MCF 10A (cell line): Measurements from ENCODE around the gene CRACDL. TPM values are rescaled to one million over a fixed set of nuclear protein-coding genes. Genes with fewer than 3 reads are reported as not detected.

Source experiments
- BruUV-seq: library from RNA; stranded (reverse); fragments of 400-500 nt; replicated peaks from 2 replicates; lab custom pipeline; 2021; lab: Mats Ljungman, UMichigan
- CTCF ChIA-PET: fragments of 300-600 bp; sonication (Branson Sonifier 250); formaldehyde crosslinking; extraction: SDS; loops from one replicate; lab custom pipeline; 2021; ENCODE audit warnings: antibody characterized with exemption, inconsistent platforms; lab: Yijun Ruan, JAX
- POLR2A ChIA-PET: fragments of 300-600, 350-650 bp; sonication (Branson Sonifier 250); formaldehyde crosslinking; extraction: SDS; loops from one replicate; lab custom pipeline; 2020; ENCODE audit warnings: antibody characterized with exemption, inconsistent platforms; lab: Yijun Ruan, JAX
- DNase-seq: peaks from one replicate; pipeline ENCODE4 v3.0.0-alpha.2; 2018; ENCODE audit not compliant: unreplicated experiment
- H3K27ac Mint-ChIP-seq: one replicate; pipeline ENCODE4 v1.8.0; 2022; ENCODE audit warnings: mild to moderate bottlenecking, low read depth, mixed read lengths; ENCODE audit not compliant: unreplicated experiment
- H3K27me3 Mint-ChIP-seq: one replicate; pipeline ENCODE4 v1.8.0; 2022; ENCODE audit warnings: mixed read lengths; ENCODE audit not compliant: insufficient read depth, unreplicated experiment
- H3K36me3 Mint-ChIP-seq: one replicate; pipeline ENCODE4 v1.8.0; 2022; ENCODE audit warnings: mild to moderate bottlenecking, moderate library complexity, mixed read lengths; ENCODE audit not compliant: insufficient read depth, unreplicated experiment
- H3K4me1 Mint-ChIP-seq: one replicate; pipeline ENCODE4 v1.8.0; 2022; ENCODE audit warnings: mixed read lengths; ENCODE audit not compliant: insufficient read depth, unreplicated experiment
- H3K4me3 Mint-ChIP-seq: one replicate; pipeline ENCODE4 v1.8.0; 2022; ENCODE audit warnings: mild to moderate bottlenecking, moderate library complexity, mixed read lengths; ENCODE audit not compliant: unreplicated experiment
- H3K9me3 Mint-ChIP-seq: one replicate; pipeline ENCODE4 v1.8.0; 2022; ENCODE audit warnings: mixed read lengths; ENCODE audit not compliant: unreplicated experiment
- CTCF ChIP-seq: fragments of 200-600 bp; IDR thresholded peaks from one replicate; pipeline ENCODE4 v1.8.0; 2022; ENCODE audit warnings: antibody characterized with exemption, mild to moderate bottlenecking; ENCODE audit not compliant: unreplicated experiment
- intact Hi-C: fragments of 100-400 bp; cut with micrococcal nuclease; formaldehyde crosslinking; loops from 2 replicates; pipeline ENCODE4 v1.14.1; 2022
- total RNA-seq: library from RNA; stranded (reverse); gene quantifications from 2 replicates; pipeline ENCODE4 v1.2.3, GENCODE V29; 2022

CRACDL gene
- total RNA-seq, 1 experiment from 2014 or later, result 12.9 TPM

- TF ChIP-seq CTCF, result no peak
- Mint-ChIP-seq H3K9me3 (no peaks in the 10 kb centered on the region), H3K36me3 (no peaks in the 10 kb centered on the region), H3K4me3 (no peak overlapping the region), H3K27me3 (peaks cover 24% of the 10 kb centered on the region), H3K27ac (no peak overlapping the region), H3K4me1 (peaks cover 26% of the 10 kb centered on the region)
- intact Hi-C loops, result no loop called here
- CTCF ChIA-PET, result interaction anchor here (0.6 to 1.5 kb wide), 4 partner anchors 12 to 121 kb away, joined by 3 read pairs; no protein-coding TSS in a partner anchor
- POLR2A ChIA-PET, result no interaction called here
- peak; percentile 62 for DNase-seq
- no TSS peak for BruUV-seq
These were observed 167.5 kb downstream of the CRACDL start for GRCh38 chr2:98768384-98769113.

- Mint-ChIP-seq H3K27me3 (no peaks in the 10 kb centered on the region), H3K4me3 (no peak overlapping the region), H3K27ac (no peak overlapping the region), H3K9me3 (no peaks in the 10 kb centered on the region), H3K36me3 (no peaks in the 10 kb centered on the region), H3K4me1 (peaks cover 8% of the 10 kb centered on the region)
- DNase-seq, result no peak
- intact Hi-C loops, result no loop called here
- ChIA-PET CTCF (interaction anchor here (0.7 to 1.3 kb wide), 2 partner anchors 10 to 20 kb away, joined by 3 to 5 read pairs; no protein-coding TSS in a partner anchor), POLR2A (no interaction called here)
- TF ChIP-seq CTCF, result no peak
- BruUV-seq, result no TSS peak
These were observed 171.5 kb downstream of the CRACDL start for GRCh38 chr2:98764499-98764898.

- no peak overlapping the region for H3K4me3 Mint-ChIP-seq
- no peaks in the 10 kb centered on the region for H3K9me3 Mint-ChIP-seq
- H3K27ac Mint-ChIP-seq, result no peak overlapping the region
- POLR2A ChIA-PET, result no interaction called here
- no peak for TF ChIP-seq CTCF
- DNase-seq, result no peak
- no peaks in the 10 kb centered on the region for H3K27me3 Mint-ChIP-seq
- peaks cover 1% of the 10 kb centered on the region for H3K4me1 Mint-ChIP-seq
- BruUV-seq, result no TSS peak
- CTCF ChIA-PET, result interaction anchor here (0.6 to 1.3 kb wide), 2 partner anchors 19 to 198 kb away, joined by 3 to 5 read pairs; no protein-coding TSS in a partner anchor
- no peaks in the 10 kb centered on the region for H3K36me3 Mint-ChIP-seq
- intact Hi-C loops, result no loop called here
These were observed 172.6 kb downstream of the CRACDL start for GRCh38 chr2:98763209-98763951.

GRCh38 chr2:98761909-98762308 lies 174.1 kb downstream of the CRACDL start:
- Mint-ChIP-seq H3K4me3 (no peak overlapping the region), H3K27ac (no peak overlapping the region), H3K36me3 (no peaks in the 10 kb centered on the region), H3K27me3 (no peaks in the 10 kb centered on the region), H3K9me3 (no peaks in the 10 kb centered on the region), H3K4me1 (peaks cover 10% of the 10 kb centered on the region)
- no peak for TF ChIP-seq CTCF
- ChIA-PET CTCF (interaction anchor here (0.8 kb wide), 1 partner anchor 65 kb away, joined by 3 read pairs; no protein-coding TSS in a partner anchor), POLR2A (no interaction called here)
- no peak for DNase-seq
- BruUV-seq, result no TSS peak
- intact Hi-C loops, result no loop called here
